H1 (cell line): ENCODE data around the gene SLIT2. TPM values are rescaled to one million over a fixed set of nuclear protein-coding genes. Genes with fewer than 3 reads are reported as not detected.

Experiments
- ASH2L ChIP-seq: fragments of 200-600, 300-600 bp; sonication (generic); IDR thresholded peaks from one replicate; pipeline ENCODE4 v1.7.1; 2017; ENCODE audit warnings: low read length
- EGR1 ChIP-seq: IDR thresholded peaks from 2 replicates; pipeline ENCODE4 v1.6.1; 2011; ENCODE audit warnings: low read depth, low read length, borderline replicate concordance
- EZH2 ChIP-seq: fragments of 200-600 bp; sonication (generic); IDR thresholded peaks from 2 replicates; pipeline ENCODE4 v1.7.1; 2012; ENCODE audit warnings: low read depth, mild to moderate bottlenecking, moderate library complexity, low read length, inconsistent platforms; ENCODE audit not compliant: severe bottlenecking
- GTF2F1 ChIP-seq: IDR thresholded peaks from 2 replicates; pipeline ENCODE4 v1.6.1; 2012; ENCODE audit warnings: low read depth, low read length, improper control_type of control experiment, borderline replicate concordance
- POLR2A ChIP-seq, 2 experiments: IDR thresholded peaks; 1 replicate in 1 of 2; 2 replicates in 1 of 2; pipeline ENCODE4 v1.6.1; 2011; ENCODE audit warnings: low read depth in 2 of 2, low read length in 2 of 2, mild to moderate bottlenecking in 2 of 2; ENCODE audit errors: control extremely low read depth in 1 of 2
- TAF1 ChIP-seq: IDR thresholded peaks from 2 replicates; pipeline ENCODE4 v1.6.1; 2011; ENCODE audit warnings: mild to moderate bottlenecking, low read depth, low read length
- polyA plus RNA-seq, 7 experiments: library from polyadenylated mRNA; depleted of rRNA in 3 of 7; stranded (reverse) in 5 of 7; unstranded in 2 of 7; fragments of >200 nt in 5 of 7; fragments of 200-250 nt in 2 of 7; gene quantifications; 1 replicate in 5 of 7; 2 replicates in 1 of 7; 4 replicates in 1 of 7; pipeline versions ENCODE4 v1.2.1 to v1.2.3, GENCODE V29; 2011 to 2013; ENCODE audit warnings: missing spikeins in 2 of 7, mixed read lengths in 2 of 7
- total RNA-seq: library from RNA; stranded (reverse); fragmentation: NEBNext Ultra II Directional; extraction: Animal tissue kit (Norgen Biotek cat#: 25700); gene quantifications from 2 replicates; pipeline ENCODE4 v1.2.1, GENCODE V29; 2021
- TF ChIP-seq, protein P1 (sequence below): IDR thresholded peaks from 2 replicates; pipeline ENCODE4 v1.6.1; 2011; ENCODE audit warnings: low read depth, mild to moderate bottlenecking, low read length; ENCODE audit not compliant: insufficient read depth

The SLIT2 gene
- total and polyA plus RNA-seq, 2 of the 8 experiments (the other 6 are each of a cell fraction or from before 2014, with no cell fraction given) = 2.0 to 13.7 TPM

- TF ChIP-seq, protein P1, sequence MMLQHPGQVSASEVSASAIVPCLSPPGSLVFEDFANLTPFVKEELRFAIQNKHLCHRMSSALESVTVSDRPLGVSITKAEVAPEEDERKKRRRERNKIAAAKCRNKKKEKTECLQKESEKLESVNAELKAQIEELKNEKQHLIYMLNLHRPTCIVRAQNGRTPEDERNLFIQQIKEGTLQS = no peak
- no peak for TF ChIP-seq ASH2L
- TF ChIP-seq EZH2 = no peak
- TF ChIP-seq EGR1 = no peak
- TF ChIP-seq POLR2A (IDR thresholded peaks at IDR 0.05; ENCODE audit: control extremely low read depth in 1 of 2, low read depth in 2 of 2, low read length in 2 of 2) = no peak
- TF ChIP-seq GTF2F1 = no peak
- no peak for TF ChIP-seq TAF1
Observed at GRCh38 chr4:20255823-20256222, 4.1 kb downstream of the SLIT2 start (continued).
